NCI-H748 (cell line): Measurements from ENCODE around the gene RGS1.
A peak's percentile ranks its signal among the peaks of the same experiment; 100 is the strongest.

ENCODE experiments used
- DNase-seq: peaks from one replicate; lab custom pipeline; 2025; ENCODE audit not compliant: unreplicated experiment; lab: John Stamatoyannopoulos, UW

RGS1 gene

DNA sequence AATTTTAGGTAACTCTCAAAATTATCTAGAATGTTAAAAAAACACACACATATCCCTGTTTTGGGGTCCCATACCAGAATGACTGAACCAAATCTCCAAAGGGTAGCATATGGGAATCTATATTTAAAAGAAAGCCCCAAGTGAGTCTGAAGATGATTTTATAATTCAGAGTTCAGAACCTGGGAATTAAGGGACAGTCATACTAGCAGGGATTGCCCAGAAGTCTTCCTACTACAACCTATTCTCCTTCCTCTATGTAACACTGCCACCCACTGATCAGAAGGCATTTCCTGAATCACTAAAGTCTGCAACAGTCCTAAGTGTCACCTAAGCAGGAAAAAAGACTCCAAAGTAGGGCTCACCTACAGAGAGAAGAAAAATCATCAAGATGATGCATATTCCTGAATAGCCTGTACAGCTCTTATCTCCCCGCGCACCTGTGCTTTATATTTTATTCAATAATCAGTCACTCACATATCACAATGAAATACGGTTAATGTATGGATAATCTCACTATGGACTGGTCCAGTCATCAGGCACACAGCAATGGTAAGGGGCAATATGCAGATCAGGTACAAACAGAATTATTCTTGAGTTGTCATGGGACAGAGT, 4.9 kb downstream of the RGS1 start:
- no peak for DNase-seq

DNA sequence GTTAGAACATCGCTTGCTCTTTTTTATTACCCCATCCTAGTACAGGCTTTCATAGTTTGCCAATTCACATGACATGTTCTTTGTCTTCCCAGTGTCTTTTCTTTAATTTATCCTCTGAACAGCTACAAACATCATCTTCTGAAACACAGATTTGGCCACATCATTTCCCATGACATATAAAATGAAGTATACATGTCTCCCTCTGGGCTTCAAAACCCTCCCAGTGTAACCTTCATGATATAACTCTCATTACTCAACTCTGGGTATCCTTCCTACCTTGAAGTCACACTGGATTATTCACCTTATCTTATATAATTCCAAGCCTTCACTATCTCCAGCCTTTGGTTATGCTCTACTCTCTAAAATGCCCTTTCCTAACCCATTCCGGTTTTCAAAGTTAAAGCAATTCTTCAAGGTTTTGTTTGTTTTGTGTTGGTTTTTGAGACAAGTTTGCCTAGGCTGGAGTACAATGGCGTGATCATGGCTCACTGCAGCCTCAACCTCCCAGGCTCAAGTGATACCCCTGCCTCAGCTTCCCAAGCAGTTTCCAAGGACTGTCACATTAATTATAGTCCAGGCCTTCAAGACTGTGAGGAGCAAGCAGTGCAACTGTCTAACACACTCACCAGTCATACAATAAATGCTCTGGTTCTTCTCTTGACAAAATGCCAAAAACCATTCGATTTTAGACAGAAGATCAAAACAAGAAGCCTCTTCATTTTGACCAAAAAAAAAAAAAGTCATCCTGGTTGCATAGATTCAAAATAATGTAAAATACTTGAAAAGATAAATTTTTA, 5.8 kb downstream of the RGS1 start:
- DNase-seq = no peak

DNA sequence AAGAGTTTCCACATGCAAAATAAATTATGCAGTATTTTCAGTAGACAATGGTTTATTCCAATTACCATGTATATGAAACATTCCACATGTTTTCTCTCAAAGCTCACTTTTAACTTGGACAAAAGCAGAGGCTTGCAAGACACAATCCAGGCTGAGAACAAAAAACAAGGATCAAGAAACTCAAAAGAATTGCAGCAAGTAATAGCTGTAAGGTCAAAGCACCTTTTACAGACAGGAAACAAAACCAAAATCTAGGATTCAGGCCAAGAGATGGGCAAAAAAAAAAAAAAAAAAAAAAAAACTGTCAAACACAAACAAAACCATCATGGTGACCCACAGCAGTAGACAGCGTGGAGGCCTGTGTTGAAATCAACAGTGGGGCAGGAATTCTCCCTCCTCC, 9.3 kb downstream of the RGS1 start:
- no peak for DNase-seq

DNA sequence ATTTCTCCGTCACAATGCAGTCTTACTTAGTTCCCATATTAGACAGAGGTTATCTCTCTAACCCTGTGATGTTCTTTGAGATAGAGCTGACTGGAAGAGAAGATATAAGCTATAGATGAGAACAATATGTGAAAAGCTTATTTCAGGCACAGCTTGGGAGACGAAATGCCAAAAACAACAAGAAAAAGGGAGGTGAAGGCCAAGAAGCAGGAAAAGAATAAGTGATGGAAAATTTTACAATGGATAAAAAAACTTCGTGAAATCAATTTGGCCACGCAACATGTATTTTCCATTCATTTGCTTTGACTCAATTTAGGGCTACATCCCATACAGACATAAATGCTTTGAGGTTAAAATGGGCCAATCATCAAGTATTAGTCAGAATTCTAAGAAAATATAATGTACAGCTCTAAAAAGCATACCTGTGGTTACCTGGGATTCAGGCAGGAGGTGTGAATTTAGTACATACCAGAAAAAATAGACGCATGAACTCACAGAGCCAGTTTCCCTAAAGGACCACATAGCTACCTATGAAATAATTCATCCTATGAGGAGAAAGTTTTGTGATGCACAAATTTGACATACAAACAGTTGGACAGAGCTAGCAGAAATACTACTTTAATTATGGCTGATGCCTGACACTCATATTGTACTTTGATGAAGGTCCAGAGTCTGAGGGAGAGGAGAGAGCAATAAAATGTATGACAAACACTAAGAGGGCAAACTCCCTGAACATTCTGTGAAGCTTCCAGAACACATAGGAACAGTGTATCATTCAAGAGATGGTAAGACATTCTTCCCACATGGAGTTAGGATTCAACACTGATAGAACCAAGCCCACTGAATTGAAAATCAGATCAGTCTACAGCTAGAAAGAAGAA, 12.1 kb downstream of the RGS1 start:
- no peak for DNase-seq

DNA sequence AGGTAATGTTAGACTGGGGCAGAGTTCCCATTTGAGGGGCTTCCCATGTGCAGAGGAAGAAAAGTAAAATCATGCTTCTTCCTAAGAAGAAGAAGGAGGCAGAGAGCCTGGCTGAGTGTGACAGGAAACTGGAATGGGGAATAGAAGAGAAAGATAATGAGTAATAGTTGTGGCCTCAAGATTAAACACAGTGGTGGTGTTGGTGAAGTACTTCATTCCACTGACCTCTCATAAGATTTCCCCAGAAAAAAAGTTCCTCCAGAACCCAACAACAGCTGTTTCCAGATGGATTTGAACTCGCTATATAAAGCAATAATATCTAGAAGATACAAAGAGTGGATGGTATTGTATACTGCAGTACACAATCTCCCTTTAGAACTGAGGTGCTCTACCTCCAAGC, 13.0 kb downstream of the RGS1 start:
- DNase-seq = no peak

DNA sequence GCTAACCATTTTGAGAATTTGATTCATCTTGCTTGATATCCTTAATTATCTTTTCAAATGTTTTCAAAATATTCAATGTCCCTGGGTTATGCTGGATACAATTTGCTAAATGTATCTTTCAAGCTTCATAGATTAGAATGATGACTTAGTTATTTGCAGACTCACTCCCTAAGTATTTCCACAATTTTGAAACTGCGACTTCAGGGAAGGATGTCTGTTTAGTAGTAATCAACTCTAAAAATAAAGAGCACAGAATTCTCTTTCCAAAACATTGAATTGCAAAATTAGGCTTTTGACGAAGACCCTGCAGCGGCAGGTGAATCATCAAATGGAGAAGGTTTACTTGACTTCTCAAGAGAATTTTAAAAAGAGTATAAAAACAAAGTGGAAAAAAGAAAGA, 14.2 kb downstream of the RGS1 start:
- DNase-seq = no peak

DNA sequence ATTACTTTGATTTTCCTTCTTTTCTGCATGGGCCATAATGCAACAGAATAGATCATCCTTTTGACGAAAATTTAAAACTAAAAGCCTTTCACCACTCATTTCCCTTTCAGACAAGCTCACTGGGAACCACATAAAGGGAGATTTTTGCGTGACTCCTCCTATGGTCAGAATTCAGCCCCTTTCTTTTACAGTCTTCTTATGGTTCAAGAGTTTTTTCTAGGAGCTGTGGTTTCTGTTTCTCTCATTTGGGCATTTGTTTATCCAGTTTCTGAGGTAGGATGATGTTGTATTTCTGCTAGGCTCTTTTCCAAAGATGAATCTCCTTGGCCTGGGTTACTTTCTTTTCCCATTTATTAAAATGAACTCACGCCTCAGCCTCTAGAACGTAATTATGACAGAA, 16.9 kb downstream of the RGS1 start:
- DNase-seq = no peak

DNA sequence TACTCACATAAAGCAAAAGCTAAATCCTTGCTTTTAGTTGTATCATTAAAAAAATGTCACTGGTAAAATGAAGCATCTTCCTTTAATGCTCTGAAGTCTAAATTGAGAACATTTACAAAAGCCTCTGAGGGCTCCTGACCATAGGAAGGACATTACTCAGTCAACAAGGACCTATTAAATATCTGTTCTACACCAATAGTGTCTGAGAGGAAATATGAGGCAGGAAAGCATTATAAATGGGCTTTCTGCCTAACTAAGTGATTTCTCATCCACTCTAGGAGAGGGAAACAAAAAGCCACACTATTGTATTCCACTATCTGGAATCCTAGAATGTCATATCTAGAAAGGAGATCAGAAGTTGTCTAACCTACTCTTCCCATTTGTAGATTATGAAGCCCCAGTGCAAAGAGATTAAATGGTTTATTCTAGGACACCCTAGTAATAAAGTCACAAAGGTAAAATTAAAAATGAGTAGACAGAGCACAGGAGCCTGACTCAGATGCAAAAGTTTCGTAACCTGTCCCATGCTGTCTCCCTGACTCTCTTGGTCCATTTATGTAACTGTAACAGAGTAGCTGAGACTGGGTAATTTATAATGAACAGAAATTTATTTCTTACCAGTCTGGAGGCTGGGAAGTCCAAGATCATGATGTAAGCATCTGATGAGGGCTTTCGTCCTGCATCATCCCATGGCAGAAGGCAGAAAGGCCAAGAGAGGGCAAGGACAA, 17.6 kb downstream of the RGS1 start:
- no peak for DNase-seq

DNA sequence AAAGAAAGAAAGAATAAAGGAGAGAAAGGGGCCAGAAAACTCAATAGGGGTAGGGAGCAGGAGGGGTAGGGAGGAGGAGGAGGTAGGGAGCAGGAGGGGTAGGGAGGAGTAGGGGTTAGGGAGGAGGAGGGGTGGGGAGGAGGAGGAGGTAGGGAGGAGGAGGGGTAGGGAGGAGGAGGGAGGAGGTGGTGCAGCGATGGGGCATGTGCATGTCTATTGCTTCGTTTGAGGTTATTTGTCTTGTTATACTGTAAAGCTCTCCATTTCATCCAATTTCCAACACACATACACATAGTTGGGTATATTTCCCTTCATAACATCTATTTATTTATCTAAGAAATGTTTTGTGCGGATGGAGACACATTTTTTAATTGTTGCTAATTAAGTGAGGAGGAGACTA, 19.7 kb downstream of the RGS1 start:
- DNase-seq = no peak

DNA sequence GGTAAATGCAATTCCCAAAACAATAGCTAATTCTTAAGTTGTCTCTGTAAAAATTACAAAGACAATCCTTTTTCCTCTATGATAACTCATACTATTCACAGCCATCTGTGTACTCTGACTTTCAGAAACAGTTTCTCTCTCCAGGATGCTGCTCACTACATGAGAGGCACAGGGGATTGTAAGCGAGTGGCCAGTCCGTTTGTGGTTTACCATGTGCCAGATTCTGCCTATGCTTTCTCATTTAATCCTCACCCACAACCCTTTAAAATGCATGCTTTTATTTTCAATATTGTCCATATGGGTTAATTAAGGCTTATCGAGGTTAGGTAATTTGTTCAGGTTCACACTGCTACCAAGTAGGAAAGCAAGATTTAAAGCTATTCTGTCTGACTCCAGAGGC, 23.0 kb downstream of the RGS1 start:
- DNase-seq = no peak

DNA sequence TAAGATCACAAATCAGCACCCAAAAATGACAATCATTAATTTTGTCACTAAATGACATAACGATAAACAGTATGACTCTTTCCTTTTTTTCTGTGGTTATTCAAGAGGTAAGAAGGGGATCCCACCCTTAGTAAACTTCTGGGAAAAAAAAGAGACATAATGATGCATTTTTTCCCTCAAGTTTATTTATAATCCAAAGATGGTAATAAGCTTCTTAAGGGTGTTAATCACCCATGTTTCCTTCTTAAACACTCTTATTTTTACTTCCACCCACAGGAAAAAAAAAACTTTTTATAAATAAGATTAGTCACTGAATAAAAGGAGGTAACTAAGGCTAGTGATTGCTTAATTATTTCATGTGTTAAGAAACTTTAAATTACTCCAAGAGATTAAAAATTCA, 24.7 kb downstream of the RGS1 start:
- DNase-seq = no peak

DNA sequence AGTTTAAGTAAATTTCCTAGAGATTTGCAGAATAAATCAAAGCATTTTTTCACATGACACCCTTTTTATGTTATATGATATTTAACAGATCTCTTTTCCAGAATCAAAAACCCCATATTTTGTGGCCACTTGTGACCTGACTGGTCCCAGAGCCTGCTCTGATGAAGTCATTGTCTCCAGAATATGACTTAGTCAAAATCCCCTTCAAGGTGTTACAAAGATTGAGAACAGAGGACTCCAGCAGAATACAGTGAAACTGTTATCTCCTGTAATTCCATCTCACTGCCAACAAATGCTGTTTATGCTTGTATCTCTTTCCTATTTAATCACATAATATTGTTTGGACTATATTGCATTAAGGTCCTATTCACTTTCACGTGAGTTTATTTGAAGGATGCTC, 25.6 kb downstream of the RGS1 start:
- no peak for DNase-seq

DNA sequence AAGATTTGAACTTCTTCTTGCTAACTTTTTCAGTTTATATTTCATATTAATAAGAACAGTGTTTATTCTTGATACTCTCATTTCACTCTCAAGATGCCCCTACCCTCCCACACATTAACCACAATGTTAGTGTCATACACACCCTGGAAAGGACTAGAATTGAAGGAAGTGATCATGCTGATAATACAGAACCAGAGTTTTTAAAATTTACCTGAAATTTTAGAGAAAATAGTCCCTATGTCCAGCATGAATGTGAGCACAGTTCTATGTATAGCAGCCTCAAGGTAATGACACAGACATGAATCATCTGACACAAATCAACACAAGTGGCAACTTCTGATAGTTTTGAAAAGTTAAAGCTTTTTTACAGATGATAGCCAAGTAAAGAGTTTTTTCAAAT, 26.0 kb downstream of the RGS1 start:
- no peak for DNase-seq

DNA sequence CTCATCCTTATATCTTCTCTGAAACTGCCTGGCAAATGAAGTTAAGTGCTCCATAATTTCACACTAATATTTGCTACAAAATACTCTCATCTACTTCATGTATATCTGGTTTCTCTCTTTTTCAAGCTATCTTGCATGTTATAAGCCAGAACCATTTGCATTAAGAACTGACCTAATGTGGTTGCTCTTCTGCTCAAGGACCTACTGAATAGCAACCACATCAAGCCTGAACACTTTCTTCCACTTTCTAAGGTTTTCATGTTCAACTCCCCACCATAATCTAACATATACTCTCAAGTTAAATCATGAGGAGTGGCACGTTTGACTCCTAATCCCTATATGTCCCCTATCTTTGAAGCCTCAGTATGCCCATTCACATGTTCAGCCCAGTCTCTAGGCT, 27.2 kb downstream of the RGS1 start:
- DNase-seq = no peak

DNA sequence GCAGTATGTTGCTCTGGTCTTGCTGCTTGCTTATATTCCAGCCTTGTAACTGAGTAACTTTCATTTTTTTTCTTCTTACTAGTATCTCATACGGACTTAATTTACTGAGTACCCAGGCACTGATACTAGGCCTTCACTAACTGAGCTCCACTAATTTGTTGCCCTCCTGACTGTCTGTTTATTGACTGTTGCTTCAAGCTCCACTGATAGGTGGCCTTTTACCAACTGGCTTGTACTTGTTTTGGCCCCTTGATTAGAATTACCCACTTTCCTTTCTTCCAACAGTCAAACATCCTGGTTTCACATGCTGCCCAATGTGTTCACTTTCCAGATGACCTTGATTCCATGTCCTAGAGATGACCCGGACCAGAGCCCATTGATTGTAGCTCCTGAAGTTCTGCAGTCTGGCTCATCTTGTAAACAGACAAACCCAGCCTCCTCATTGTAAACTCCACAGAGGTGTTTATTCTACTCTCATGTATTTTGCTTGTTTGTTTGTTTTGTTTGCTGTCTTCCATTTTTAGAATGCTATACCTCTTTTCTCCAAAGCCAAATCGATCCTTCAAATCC, 27.7 kb downstream of the RGS1 start:
- DNase-seq = no peak

DNA sequence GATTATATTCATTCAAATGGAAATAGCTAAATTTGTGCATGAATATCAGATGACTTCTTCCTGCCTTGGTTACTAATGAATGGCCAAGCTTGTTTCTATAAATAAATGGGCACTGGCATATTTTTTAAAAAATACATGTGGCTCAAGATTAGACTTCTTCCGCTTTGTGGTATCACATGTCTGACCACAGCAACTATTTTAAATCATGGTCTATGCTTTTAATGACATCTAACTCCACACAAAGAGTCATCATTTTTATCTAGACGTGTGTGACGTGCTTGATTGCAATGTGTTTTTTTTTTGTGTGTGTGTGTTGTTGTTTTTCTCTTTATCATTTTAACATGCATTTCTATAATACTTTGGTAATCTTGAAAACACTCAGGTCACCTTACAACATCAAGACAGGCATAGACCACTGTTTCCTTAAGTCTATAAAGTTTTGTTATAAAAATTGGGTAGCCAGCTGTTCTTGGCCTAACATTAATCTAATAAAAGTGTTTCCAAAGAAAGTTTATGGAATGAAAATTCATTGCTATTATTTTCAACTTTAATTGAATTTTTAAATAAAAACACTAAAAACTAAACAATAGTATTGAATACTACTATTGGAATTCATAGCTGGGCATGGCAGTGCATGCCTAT, 29.5 kb downstream of the RGS1 start:
- no peak for DNase-seq

DNA sequence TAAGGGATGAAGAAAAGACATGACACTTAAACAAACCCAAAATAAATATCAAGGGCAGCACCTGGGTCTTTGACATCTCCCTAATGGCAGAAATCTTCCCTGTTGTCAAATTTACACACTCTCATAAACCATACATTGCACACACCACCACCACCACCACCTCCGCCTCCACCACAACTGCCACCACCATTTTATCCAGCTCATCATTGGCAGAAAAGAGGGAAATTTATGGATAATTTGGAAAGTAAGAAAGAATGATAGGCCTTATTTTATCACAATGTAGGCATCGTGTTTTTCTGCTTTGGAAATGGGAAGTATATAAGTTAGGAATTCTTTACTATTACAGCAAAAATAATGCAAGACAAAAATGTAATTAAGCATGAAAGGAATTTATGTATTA, 33.1 kb downstream of the RGS1 start:
- no peak for DNase-seq

DNA sequence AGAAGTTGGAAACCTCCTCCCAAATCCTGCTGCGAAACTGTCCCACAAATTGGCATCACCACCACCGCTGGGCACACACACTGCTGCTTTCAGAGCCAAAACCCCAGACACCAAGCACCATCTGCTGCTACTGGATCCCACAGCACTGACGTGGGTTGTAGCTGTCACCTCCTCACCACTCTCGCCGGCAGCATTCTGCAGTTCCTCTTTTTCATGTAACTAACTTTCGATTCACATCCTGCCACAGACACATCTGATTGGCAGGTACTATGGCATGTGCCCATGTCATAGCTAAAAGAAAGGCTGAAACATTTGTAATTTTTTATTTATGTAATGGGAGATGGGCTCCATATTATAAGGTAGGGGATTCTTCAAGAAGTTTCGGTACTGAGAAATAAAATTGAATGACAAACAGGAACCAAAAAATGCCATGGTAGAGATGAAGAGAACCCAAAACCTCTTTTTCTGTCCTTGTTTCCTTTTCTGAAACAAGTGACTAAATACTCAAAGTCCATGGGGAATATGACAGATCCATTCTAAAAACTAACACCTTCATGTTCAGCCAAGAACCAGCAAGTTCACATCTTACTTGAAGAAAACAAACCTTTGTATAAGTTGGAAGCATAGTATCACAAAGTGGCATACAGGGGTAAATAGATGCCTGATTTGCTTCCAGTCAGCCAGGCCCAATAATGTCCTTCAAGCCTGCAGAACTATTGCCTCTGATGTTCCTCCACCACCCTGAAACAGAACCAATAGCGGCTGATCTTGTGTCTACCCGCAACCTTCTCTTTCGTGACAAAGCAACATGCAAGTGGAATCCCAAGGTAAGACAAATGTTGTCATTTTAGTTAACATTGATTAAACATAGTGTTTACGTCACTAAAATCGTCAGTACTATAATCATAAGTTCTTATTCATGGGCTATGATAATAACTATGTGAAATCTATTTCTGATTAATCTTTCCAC, 33.8 kb downstream of the RGS1 start:
- DNase-seq = no peak

DNA sequence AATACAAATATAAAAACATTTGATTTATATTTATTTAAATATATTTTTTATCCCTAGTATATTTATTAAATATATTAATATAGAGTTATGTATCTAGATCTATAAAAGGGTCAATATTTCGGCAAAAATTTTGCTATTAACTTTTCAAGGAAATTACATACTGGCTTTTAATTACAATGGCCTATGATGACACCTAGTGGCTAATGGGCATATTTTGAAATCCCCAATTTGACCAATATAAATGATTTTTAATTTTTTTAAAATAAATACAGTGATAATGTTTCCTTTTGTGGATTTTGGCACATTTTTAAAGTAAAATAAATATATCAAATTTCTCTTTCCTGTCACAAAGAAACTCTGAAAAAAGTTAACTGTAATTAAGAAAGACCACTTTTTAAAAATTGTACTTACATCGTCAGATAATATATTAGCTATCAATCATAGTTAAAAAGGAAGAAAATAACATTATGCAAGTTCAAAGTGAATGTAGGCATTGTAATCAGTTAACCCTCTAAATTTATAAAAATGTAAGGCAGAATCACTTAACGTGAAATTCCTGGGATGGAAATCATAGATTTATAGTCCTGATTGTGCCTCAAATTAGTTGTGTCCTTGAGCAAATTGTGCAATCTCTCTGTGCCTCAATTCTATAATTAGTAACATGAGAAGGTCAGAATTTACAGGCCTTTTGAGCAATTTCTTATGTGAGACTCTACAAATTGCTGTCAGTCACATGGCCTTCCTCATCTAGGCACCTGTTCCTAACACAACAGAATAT, 34.7 kb downstream of the RGS1 start:
- peak; percentile 58 for DNase-seq
